Chondrocyte (in vitro differentiated cells): Measurements from ENCODE around the gene CHD6. TPM values are rescaled to one million over a fixed set of nuclear protein-coding genes. Genes with fewer than 3 reads are reported as not detected.
A peak's percentile ranks its signal among the peaks of the same experiment; 100 is the strongest.

Source experiments
- DNase-seq: peaks from one replicate; pipeline ENCODE4 v3.0.0; 2021; ENCODE audit warnings: mixed read lengths, low spot score
- H3K27ac Mint-ChIP-seq: one replicate; pipeline ENCODE4 v1.8.0; 2021; ENCODE audit warnings: mild to moderate bottlenecking, moderate library complexity, mixed read lengths; ENCODE audit not compliant: unreplicated experiment
- H3K27me3 Mint-ChIP-seq: 2 replicates; pipeline ENCODE4 v1.8.0; 2021; ENCODE audit warnings: low read depth, mixed read lengths
- H3K36me3 Mint-ChIP-seq: 2 replicates; pipeline ENCODE4 v1.8.0; 2021; ENCODE audit warnings: low read depth, mixed read lengths
- H3K4me1 Mint-ChIP-seq: 2 replicates; pipeline ENCODE4 v1.8.0; 2021; ENCODE audit warnings: low read depth, mild to moderate bottlenecking, mixed read lengths
- H3K4me3 Mint-ChIP-seq: one replicate; pipeline ENCODE4 v1.8.0; 2021; ENCODE audit warnings: mild to moderate bottlenecking, moderate library complexity, mixed read lengths; ENCODE audit not compliant: unreplicated experiment
- H3K9me3 Mint-ChIP-seq: 2 replicates; pipeline ENCODE4 v1.8.0; 2021; ENCODE audit warnings: low read depth, mixed read lengths
- total RNA-seq: library from RNA; stranded (reverse); gene quantifications from 3 replicates; pipeline ENCODE4 v1.2.1, GENCODE V29; 2021
- TF ChIP-seq, protein P1 (sequence below): fragments of 200-600 bp; sonication (generic); IDR thresholded peaks from 2 replicates; pipeline ENCODE4 v1.5.0; 2021; ENCODE audit warnings: antibody characterized with exemption, mild to moderate bottlenecking, moderate library complexity

CHD6 gene
- total RNA-seq, 1 donor from 2014 or later, result 29.9 TPM

DNA sequence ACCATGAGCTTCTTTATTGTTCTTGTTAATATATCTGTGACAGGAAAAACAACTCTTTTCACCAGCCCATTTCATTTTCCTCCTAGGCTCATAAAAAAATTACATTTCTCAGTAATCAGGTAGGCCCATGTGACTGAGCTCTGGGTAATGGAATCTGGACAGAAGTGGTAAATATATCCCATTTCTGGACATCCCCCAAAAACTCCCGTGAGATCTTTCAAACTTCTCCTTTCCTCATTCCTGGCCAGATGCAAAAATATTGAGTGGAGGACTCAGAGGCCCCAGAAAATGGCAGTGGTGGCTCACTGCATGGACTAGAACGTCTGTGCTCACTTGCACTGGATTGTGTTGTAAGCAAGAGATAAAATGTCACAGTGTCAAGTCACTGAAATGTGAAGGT, 3.8 kb upstream of the CHD6 start:
- no peak overlapping the region for H3K27ac Mint-ChIP-seq
- no peak for DNase-seq
- H3K9me3 Mint-ChIP-seq, result no peaks in the 10 kb centered on the region
- H3K4me1 Mint-ChIP-seq, result peaks cover 16% of the 10 kb centered on the region
- no peak overlapping the region for H3K4me3 Mint-ChIP-seq
- H3K36me3 Mint-ChIP-seq, result no peaks in the 10 kb centered on the region
- H3K27me3 Mint-ChIP-seq, result peaks cover 3% of the 10 kb centered on the region
- TF ChIP-seq, protein P1, sequence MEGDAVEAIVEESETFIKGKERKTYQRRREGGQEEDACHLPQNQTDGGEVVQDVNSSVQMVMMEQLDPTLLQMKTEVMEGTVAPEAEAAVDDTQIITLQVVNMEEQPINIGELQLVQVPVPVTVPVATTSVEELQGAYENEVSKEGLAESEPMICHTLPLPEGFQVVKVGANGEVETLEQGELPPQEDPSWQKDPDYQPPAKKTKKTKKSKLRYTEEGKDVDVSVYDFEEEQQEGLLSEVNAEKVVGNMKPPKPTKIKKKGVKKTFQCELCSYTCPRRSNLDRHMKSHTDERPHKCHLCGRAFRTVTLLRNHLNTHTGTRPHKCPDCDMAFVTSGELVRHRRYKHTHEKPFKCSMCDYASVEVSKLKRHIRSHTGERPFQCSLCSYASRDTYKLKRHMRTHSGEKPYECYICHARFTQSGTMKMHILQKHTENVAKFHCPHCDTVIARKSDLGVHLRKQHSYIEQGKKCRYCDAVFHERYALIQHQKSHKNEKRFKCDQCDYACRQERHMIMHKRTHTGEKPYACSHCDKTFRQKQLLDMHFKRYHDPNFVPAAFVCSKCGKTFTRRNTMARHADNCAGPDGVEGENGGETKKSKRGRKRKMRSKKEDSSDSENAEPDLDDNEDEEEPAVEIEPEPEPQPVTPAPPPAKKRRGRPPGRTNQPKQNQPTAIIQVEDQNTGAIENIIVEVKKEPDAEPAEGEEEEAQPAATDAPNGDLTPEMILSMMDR, result no peak

DNA sequence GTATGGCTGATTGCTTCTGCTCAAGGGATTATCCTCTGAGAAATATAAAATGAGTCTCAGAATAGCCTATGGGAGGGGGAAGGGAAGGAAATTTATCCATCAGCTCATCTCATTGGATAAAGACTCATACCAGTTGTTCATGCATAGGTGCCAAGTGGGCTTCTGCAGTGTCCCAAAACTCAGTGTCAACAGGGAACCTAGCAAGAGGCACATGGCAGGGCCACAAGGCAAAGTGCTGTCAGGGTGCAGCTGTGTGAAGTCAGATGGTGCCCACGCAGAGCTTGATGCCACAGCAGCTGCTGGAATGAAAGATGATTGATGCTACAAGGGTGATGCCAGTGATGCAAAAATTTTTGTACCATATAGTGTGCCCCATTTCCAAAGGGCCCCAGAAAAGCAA, 3.2 kb upstream of the CHD6 start:
- Mint-ChIP-seq H3K4me3 (no peak overlapping the region), H3K4me1 (peaks cover 21% of the 10 kb centered on the region), H3K36me3 (no peaks in the 10 kb centered on the region), H3K9me3 (no peaks in the 10 kb centered on the region), H3K27ac (no peak overlapping the region), H3K27me3 (peaks cover 3% of the 10 kb centered on the region)
- TF ChIP-seq, protein P1, result no peak
- no peak for DNase-seq

DNA sequence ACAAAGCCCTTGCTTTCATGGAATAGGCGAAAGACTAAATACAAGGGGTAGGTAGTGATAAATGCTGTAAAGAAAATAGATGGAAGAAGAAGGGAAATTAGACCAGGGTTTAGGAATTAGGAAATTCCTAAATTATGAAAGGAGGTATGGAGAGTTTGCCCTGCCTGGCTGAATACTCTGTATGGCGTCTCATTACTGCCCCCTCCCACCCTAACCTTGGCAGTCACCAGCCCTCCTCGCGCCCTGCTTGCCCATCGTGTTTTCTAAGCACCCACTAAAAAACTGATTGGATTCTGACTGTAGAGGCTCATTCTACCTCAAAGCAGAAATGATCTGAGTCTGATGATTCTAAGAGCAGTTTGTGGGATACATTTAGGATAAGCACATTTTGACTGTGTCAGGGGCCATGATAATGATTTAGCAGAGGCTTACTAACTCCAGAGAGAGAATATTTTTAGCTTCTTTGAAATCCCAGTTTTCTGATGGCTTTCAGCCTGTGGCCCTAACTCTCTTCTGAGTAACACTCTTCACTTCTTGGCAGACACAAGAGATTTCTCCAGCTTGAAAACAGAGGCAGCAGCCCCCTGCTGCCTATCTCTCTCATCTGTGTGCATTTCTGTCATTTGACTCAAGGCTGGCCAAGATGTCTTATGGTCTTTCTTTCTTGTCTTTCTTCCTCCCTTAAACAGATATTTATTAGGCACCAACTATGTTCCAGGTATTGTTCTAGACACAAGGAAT, 1.4 kb upstream of the CHD6 start:
- no peaks in the 10 kb centered on the region for H3K36me3 Mint-ChIP-seq
- H3K4me1 Mint-ChIP-seq, result peaks cover 36% of the 10 kb centered on the region

DNA sequence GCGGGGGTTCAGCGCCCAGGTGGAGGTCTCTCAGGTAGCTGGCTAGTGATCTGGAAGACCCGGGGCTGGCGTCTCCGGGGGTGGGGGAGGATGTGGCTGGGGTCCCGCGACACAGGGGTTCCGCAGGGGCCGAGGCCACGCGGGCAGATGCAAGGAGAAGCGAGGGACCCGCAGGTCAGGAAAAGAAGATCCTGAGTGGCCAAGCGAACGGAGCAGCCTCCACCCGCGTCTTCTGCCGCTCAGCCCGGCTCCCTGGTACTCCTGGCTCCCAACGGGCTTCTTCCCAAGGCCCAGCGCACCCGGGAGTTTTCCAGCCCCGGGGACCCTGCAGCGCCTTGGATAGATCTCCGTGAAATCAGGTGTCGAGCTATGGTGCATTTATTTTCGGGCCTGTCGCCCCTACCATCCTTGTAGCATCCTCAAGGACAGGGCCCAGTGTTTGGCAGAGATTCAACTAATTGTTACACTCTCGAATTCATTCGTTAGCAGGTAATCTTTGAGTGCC, 682 bp upstream of the CHD6 start:
- Mint-ChIP-seq H3K27ac (peak overlapping the region; percentile 14), H3K4me1 (peaks cover 40% of the 10 kb centered on the region), H3K27me3 (peaks cover 3% of the 10 kb centered on the region), H3K9me3 (no peaks in the 10 kb centered on the region), H3K36me3 (no peaks in the 10 kb centered on the region), H3K4me3 (peak overlapping the region; percentile 75)
- TF ChIP-seq, protein P1, result no peak
- no peak for DNase-seq

More for the DNA sequence above, 1.4 kb upstream of the CHD6 start:
- no peak for DNase-seq
- TF ChIP-seq, protein P1, result no peak
- peak overlapping the region; percentile 37 for H3K27ac Mint-ChIP-seq
- H3K4me3 Mint-ChIP-seq, result peak overlapping the region; percentile 75
- peaks cover 3% of the 10 kb centered on the region for H3K27me3 Mint-ChIP-seq
- no peaks in the 10 kb centered on the region for H3K9me3 Mint-ChIP-seq

DNA sequence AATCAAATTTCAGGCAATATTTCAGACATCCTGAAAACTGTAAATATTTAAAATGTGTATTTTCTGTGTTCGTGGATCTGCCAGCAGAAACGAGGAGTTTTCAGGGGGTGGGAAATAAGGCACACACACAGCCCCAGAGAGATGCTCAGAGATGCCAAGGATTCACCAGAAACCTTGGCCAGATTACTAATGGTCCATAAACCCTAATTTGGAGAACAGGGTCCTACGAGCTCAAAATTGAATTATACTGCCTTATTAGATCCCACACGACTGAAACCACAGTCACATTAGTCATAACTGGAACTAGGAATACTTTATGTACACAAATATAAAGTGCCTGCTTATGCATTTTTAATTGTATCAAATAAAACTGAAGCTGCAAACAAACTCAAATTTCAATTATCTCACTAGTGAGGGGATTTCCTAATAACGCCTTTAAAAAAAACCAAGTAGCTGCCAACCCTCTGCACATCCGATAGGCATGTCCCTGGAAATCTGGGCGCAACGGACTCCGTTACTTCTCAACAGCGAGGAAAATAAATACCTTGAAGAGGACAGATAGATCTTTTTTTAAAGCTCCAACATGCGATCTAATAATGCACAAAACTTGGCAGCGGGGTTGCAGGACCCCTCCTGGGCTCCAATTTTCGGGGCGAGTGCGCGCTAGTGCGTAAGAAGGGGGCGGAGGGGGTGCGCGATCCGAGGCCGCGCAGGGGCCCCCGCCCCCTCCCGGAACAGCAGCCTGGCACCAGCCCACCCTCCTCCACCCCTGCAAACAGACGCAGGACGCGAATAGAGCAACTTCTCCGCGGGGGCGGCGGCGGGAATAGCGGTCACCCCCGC, 897 bp downstream of the CHD6 start:
- Mint-ChIP-seq H3K4me1 (peaks cover 46% of the 10 kb centered on the region), H3K27me3 (no peaks in the 10 kb centered on the region), H3K27ac (peak overlapping the region; percentile 86), H3K4me3 (peak overlapping the region; percentile 86), H3K9me3 (no peaks in the 10 kb centered on the region), H3K36me3 (no peaks in the 10 kb centered on the region)
- TF ChIP-seq, protein P1, result no peak
- no peak for DNase-seq
